ENCODE results near the gene GJC2.

- TF ChIP-seq, protein P1, sequence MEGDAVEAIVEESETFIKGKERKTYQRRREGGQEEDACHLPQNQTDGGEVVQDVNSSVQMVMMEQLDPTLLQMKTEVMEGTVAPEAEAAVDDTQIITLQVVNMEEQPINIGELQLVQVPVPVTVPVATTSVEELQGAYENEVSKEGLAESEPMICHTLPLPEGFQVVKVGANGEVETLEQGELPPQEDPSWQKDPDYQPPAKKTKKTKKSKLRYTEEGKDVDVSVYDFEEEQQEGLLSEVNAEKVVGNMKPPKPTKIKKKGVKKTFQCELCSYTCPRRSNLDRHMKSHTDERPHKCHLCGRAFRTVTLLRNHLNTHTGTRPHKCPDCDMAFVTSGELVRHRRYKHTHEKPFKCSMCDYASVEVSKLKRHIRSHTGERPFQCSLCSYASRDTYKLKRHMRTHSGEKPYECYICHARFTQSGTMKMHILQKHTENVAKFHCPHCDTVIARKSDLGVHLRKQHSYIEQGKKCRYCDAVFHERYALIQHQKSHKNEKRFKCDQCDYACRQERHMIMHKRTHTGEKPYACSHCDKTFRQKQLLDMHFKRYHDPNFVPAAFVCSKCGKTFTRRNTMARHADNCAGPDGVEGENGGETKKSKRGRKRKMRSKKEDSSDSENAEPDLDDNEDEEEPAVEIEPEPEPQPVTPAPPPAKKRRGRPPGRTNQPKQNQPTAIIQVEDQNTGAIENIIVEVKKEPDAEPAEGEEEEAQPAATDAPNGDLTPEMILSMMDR (optimal IDR thresholded peaks at IDR 0.05 in 1 of 3, IDR thresholded peaks at IDR 0.05 in 1 of 3, conservative IDR thresholded peaks at IDR 0.05 in 1 of 3; ENCODE audit: extremely low read depth in 1 of 3, insufficient read depth in 2 of 3, low read length in 3 of 3), result no peak
- no peak for TF ChIP-seq EZH2 (IDR thresholded peaks at IDR 0.05; ENCODE audit: low read length)
These were observed 12.1 kb downstream of the GJC2 start for GRCh38 chr1:228161866-228162265.

Data from keratinocyte (primary cell).